IPS-20b (cell line): Measurements from ENCODE around the gene EDA.

Experiments used
- H3K27ac ChIP-seq: one replicate; pipeline ENCODE4 v1.5.1; 2013; ENCODE audit warnings: low read length
- H3K27me3 ChIP-seq: 2 replicates; pipeline ENCODE4 v1.6.1; 2013; ENCODE audit warnings: mild to moderate bottlenecking, low read length, inconsistent platforms; ENCODE audit not compliant: insufficient read depth
- H3K36me3 ChIP-seq: 2 replicates; pipeline ENCODE4 v1.6.1; 2013; ENCODE audit warnings: low read depth, mild to moderate bottlenecking, inconsistent platforms, low read length, moderate library complexity; ENCODE audit not compliant: insufficient read depth
- H3K4me1 ChIP-seq: 2 replicates; pipeline ENCODE4 v1.6.1; 2013; ENCODE audit warnings: mild to moderate bottlenecking, control low read depth, inconsistent platforms, low read length, moderate library complexity; ENCODE audit not compliant: insufficient read depth
- H3K4me3 ChIP-seq: 2 replicates; pipeline ENCODE4 v1.5.1; 2013; ENCODE audit warnings: mild to moderate bottlenecking, low read length, inconsistent platforms
- H3K9ac ChIP-seq: 2 replicates; pipeline ENCODE4 v1.6.1; 2013; ENCODE audit warnings: low read depth, mild to moderate bottlenecking, inconsistent platforms, low read length, moderate library complexity
- H3K9me3 ChIP-seq: 2 replicates; pipeline ENCODE4 v1.6.1; 2013; ENCODE audit warnings: mild to moderate bottlenecking, low read depth, low read length, inconsistent platforms; ENCODE audit not compliant: insufficient read depth

The EDA gene

GRCh38 chrX:69618803-69619202 is 2.9 kb downstream of the EDA start:
- H3K4me1 ChIP-seq, result no peaks in the 10 kb centered on the region; the same call in 1 of the 2 replicates
- no peak overlapping the region for H3K4me3 ChIP-seq
- peaks cover 23% of the 10 kb centered on the region for H3K27me3 ChIP-seq
- no peaks in the 10 kb centered on the region for H3K36me3 ChIP-seq
- no peaks in the 10 kb centered on the region for H3K9me3 ChIP-seq
- no peak overlapping the region for H3K9ac ChIP-seq
- H3K27ac ChIP-seq, result no peak overlapping the region

DNA sequence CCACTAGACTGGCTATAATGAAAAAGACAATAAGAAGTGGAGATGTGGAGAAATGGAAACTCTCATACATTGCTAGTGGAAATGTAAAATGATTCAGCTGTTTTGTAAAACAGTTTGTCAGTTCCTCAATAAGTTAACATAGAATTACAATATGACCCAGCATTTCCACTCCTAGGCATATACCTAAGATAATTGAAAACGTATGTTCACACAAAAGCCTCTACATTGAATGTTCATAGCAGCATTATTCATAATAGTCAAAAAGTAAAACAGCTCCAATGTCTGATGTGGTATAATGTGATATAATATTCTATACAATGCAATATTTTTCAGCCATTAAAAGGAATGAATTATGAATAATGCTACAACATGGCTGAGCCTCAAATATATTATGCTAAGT is 10.2 kb downstream of the EDA start:
- H3K27me3 ChIP-seq, result no peaks in the 10 kb centered on the region
- no peaks in the 10 kb centered on the region for H3K4me1 ChIP-seq
- H3K9ac ChIP-seq, result no peak overlapping the region
- H3K9me3 ChIP-seq, result no peaks in the 10 kb centered on the region
- H3K27ac ChIP-seq, result no peak overlapping the region
- no peaks in the 10 kb centered on the region for H3K36me3 ChIP-seq
- no peak overlapping the region for H3K4me3 ChIP-seq

DNA sequence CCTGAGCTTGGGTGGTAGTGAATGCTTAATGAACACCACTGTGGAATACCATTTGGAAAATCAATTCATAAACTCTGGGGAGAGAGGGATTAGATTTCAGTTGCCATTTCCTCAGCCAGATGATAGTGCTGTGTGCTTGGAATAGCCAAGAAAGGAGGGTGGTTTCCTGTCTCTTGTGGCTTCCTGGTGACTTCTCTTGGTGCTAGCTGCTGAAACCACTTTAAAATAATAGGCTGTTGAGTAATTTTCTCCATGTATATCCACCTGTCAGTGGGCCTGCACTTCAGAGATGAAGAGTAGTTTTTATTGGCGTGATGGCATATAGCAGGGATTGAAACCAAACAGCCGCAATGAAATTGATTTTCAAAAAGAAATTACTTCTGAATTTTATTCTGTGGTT is 11.8 kb downstream of the EDA start:
- no peaks in the 10 kb centered on the region for H3K4me1 ChIP-seq

GRCh38 chrX:69630147-69630546 is 14.2 kb downstream of the EDA start:
- no peaks in the 10 kb centered on the region for H3K4me1 ChIP-seq
- no peak overlapping the region for H3K4me3 ChIP-seq
- no peaks in the 10 kb centered on the region for H3K9me3 ChIP-seq
- no peak overlapping the region for H3K9ac ChIP-seq
- no peak overlapping the region for H3K27ac ChIP-seq
- H3K27me3 ChIP-seq, result no peaks in the 10 kb centered on the region
- no peaks in the 10 kb centered on the region for H3K36me3 ChIP-seq

More for the DNA sequence above, 11.8 kb downstream of the EDA start:
- Histone ChIP-seq H3K27ac (no peak overlapping the region), H3K9ac (no peak overlapping the region), H3K36me3 (no peaks in the 10 kb centered on the region), H3K4me3 (no peak overlapping the region), H3K27me3 (no peaks in the 10 kb centered on the region), H3K9me3 (no peaks in the 10 kb centered on the region)

- Histone ChIP-seq H3K36me3 (no peaks in the 10 kb centered on the region), H3K9ac (no peak overlapping the region), H3K4me3 (no peak overlapping the region), H3K27me3 (no peaks in the 10 kb centered on the region), H3K4me1 (no peaks in the 10 kb centered on the region), H3K9me3 (no peaks in the 10 kb centered on the region; the same call in 1 of the 2 replicates), H3K27ac (no peak overlapping the region)
Measured at GRCh38 chrX:69664693-69665092, 48.8 kb downstream of the EDA start.

DNA sequence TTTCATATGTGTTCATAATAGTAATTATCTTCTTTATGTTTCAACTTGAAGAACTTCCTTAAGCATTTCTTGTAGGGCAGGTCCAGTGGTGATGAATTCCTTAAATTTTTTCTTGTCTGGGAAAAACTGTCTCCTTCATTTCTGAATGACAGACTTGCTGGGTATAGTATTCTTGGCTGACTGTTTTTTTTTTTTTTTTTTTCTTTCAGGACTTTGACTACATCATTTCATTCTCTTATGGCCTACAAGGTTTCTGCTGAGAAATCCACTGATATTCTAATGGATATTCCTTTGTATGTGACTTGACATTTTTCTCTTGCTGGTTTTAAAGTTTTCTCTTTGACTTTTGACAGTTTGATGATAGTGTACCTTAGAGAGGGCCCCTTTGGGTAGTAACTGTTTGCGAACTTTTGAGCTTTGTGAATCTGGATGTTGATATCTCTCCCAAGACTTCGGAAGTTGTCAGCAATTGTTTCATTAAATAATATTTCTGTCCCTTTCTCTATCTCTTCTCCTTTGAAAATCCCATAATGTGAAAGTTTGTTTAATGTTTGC is 54.2 kb downstream of the EDA start:
- Histone ChIP-seq H3K27ac (no peak overlapping the region), H3K9ac (no peak overlapping the region), H3K4me3 (no peak overlapping the region), H3K9me3 (peaks cover 11% of the 10 kb centered on the region), H3K36me3 (no peaks in the 10 kb centered on the region), H3K27me3 (no peaks in the 10 kb centered on the region), H3K4me1 (no peaks in the 10 kb centered on the region)

DNA sequence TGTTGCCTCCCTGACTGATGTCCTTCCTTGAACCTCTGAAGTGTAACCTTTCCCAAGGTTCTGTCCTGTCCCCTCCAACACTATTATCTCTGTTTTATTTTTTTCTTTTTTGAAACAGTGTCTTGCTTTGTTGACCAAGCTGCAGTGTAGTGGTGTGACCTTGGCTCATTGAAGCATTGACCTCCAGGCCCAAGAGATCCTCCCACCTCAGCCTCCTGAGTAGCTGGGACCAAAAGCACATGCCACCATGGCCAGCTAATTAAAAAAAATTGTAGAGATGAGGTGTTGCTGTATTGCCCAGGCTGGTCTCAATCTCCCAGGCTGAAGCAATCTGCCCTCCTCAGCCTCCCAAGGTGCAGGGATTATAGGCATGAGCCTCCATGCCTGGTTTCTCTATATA is 59.0 kb downstream of the EDA start:
- no peaks in the 10 kb centered on the region for H3K4me1 ChIP-seq
- H3K9ac ChIP-seq, result no peak overlapping the region
- H3K9me3 ChIP-seq, result peaks cover 11% of the 10 kb centered on the region
- no peak overlapping the region for H3K4me3 ChIP-seq
- H3K27ac ChIP-seq, result no peak overlapping the region
- H3K36me3 ChIP-seq, result no peaks in the 10 kb centered on the region
- H3K27me3 ChIP-seq, result no peaks in the 10 kb centered on the region

DNA sequence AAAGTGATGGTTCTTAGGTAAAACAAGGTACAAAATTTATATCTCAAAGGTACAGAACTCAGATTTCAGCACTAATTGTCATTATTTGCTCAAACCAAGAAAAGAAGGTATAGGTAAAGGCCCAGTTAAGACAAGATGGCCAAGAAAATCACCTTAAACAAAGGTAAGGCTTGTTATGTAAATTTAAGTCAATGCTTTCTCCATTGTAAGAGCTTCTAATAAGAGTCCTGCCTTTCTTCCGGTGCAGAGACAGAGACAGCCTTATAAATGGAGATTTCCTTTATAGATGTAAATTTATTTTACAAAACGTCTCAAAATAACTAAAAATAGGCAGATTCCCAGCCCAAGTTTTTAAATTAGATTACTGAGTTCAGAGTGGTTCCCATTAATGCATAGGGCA is 89.9 kb downstream of the EDA start:
- Histone ChIP-seq H3K27me3 (no peaks in the 10 kb centered on the region), H3K9me3 (no peaks in the 10 kb centered on the region), H3K27ac (peak overlapping the region; percentile 71), H3K9ac (no peak overlapping the region), H3K4me3 (peak overlapping the region; percentile 34; the same call in 1 of the 2 replicates), H3K36me3 (no peaks in the 10 kb centered on the region), H3K4me1 (peaks cover 9% of the 10 kb centered on the region)

GRCh38 chrX:69718102-69718501 is 102.2 kb downstream of the EDA start:
- no peaks in the 10 kb centered on the region for H3K27me3 ChIP-seq
- no peaks in the 10 kb centered on the region for H3K4me1 ChIP-seq
- no peak overlapping the region for H3K27ac ChIP-seq
- H3K9me3 ChIP-seq, result peaks cover 10% of the 10 kb centered on the region; the same call in 1 of the 2 replicates
- H3K9ac ChIP-seq, result no peak overlapping the region
- no peak overlapping the region for H3K4me3 ChIP-seq
- H3K36me3 ChIP-seq, result no peaks in the 10 kb centered on the region

- no peak overlapping the region for H3K4me3 ChIP-seq
- H3K27ac ChIP-seq, result no peak overlapping the region
- H3K9me3 ChIP-seq, result no peaks in the 10 kb centered on the region
- no peaks in the 10 kb centered on the region for H3K36me3 ChIP-seq
- no peak overlapping the region for H3K9ac ChIP-seq
- H3K27me3 ChIP-seq, result no peaks in the 10 kb centered on the region
- no peaks in the 10 kb centered on the region for H3K4me1 ChIP-seq
Measured at GRCh38 chrX:69724307-69724706, 108.4 kb downstream of the EDA start.

GRCh38 chrX:69740317-69740716 is 124.4 kb downstream of the EDA start:
- H3K9ac ChIP-seq, result no peak overlapping the region
- no peaks in the 10 kb centered on the region for H3K36me3 ChIP-seq
- peaks cover 7% of the 10 kb centered on the region for H3K9me3 ChIP-seq
- H3K27me3 ChIP-seq, result no peaks in the 10 kb centered on the region
- H3K27ac ChIP-seq, result no peak overlapping the region
- no peak overlapping the region for H3K4me3 ChIP-seq
- no peaks in the 10 kb centered on the region; the same call in 1 of the 2 replicates for H3K4me1 ChIP-seq

- Histone ChIP-seq H3K9me3 (peaks cover 7% of the 10 kb centered on the region), H3K4me3 (no peak overlapping the region), H3K27me3 (no peaks in the 10 kb centered on the region), H3K9ac (no peak overlapping the region), H3K27ac (no peak overlapping the region), H3K36me3 (no peaks in the 10 kb centered on the region), H3K4me1 (no peaks in the 10 kb centered on the region; the same call in 1 of the 2 replicates)
Measured at GRCh38 chrX:69741721-69742120, 125.8 kb downstream of the EDA start.
